Mononuclear cell (primary cell): ENCODE data around the gene SLC8A1. TPM values are rescaled to one million over a fixed set of nuclear protein-coding genes. Genes with fewer than 3 reads are reported as not detected.

Experiments
- H3K27me3 ChIP-seq: 2 replicates; pipeline ENCODE4 v1.6.0; 2011; ENCODE audit warnings: low read length, control low read depth; ENCODE audit not compliant: insufficient read depth
- H3K4me1 ChIP-seq: 2 replicates; pipeline ENCODE4 v1.5.1; 2011; ENCODE audit warnings: mild to moderate bottlenecking, low read length, control low read depth; ENCODE audit not compliant: insufficient read depth
- H3K4me3 ChIP-seq: 2 replicates; pipeline ENCODE4 v1.5.1; 2011; ENCODE audit warnings: mild to moderate bottlenecking, low read length, moderate library complexity
- H3K9me3 ChIP-seq: 2 replicates; pipeline ENCODE4 v1.5.1; 2011; ENCODE audit warnings: low read depth, mild to moderate bottlenecking, control low read depth, low read length
- total RNA-seq: library from RNA; depleted of rRNA; stranded (reverse); fragments of >200 nt; gene quantifications from one replicate; pipeline ENCODE4 v1.2.3, GENCODE V29; 2012

SLC8A1 gene
- total RNA-seq, 1 donor, result 51.2 TPM

DNA sequence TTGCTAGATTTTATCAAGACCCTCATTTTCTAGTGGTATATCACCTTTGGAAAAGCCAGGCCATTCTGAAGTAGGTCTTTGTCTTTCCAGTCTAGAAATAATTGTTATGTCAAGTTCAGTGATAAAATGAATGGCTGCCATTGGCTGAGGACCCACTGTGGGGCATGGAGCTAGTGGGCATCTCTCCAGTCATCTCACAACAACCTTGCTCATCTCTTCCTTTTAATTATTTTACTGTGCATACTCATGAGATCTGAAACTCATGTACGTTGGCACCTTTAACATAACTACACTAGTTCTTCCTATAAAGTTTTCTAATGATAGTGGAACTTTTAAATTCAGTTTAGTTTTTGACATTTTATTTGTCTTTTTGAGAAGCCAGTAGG, 240.9 kb downstream of the SLC8A1 start:
- H3K4me3 ChIP-seq, result no peak overlapping the region
- no peaks in the 10 kb centered on the region for H3K4me1 ChIP-seq

DNA sequence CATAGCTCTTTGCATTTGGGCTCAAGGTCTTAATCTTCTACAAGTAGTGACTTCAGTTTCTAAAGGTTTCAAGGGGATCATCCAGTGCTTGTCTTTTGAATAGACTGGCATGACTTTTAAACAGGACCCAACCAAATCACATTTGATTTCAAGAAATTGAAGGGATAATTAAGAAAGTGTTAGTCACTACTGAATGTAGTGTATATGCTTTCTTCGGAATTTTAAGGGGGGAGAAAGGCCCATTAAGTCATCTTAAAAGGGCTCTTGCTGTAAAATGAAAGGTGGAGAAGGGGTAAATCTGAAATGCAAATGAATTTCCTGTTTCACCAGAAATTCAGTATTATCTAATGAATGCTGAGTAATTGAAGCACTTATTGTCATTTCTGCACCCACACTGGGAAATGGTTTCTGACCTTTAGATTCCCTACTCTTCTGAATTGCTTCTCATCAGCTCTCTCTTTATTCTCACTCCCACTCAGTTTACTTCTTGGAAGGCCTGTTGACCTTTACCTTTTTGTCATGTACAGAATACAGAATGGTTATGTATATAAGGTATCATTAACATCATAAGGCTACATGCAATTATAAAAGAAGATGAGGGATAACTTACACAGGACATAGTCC, 241.4 kb downstream of the SLC8A1 start:
- H3K4me1 ChIP-seq, result no peaks in the 10 kb centered on the region
- no peaks in the 10 kb centered on the region for H3K27me3 ChIP-seq
- no peaks in the 10 kb centered on the region for H3K9me3 ChIP-seq
- no peak overlapping the region for H3K4me3 ChIP-seq

More for the DNA sequence above, 240.9 kb downstream of the SLC8A1 start:
- H3K9me3 ChIP-seq, result no peaks in the 10 kb centered on the region
- H3K27me3 ChIP-seq, result no peaks in the 10 kb centered on the region

DNA sequence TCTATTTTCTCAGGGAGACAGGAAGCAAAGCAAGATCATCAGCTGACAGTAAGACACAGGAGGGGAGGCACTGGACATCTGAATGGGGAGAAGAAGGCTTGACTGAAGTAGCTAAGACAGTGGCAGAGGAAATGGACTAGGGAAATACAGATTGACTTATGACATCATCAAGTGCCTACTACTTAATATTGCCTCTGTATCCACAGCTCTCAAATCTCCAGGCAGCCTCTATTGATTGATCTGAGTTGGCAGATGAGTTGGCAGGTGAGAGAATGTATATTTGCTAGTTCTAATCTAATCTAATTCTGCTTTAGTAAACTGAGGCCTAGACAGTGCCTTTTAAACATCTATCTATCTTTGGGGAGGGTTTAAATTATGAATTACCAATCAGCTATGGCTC, 242.1 kb downstream of the SLC8A1 start:
- no peaks in the 10 kb centered on the region for H3K27me3 ChIP-seq
- H3K9me3 ChIP-seq, result no peaks in the 10 kb centered on the region
- H3K4me1 ChIP-seq, result no peaks in the 10 kb centered on the region

DNA sequence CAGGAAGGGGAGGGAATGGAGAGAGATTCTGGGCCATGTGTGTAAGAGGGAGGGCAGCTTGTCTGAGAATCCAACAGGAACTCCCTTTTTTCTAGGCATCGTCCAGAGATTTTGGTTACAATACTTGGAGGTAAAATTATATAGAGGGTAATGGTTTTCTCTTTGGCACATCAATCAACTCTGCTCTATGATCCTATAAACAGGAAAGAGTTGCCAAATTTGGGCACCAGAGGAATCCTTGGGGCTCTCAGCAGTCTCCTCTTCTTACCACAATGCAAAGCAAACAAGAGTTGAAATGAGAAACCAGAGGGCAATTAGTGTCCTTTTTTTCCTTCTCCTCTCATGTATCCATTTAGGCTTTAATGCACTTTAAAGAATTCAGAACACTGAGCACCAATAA, 243.4 kb downstream of the SLC8A1 start:
- Histone ChIP-seq H3K4me3 (no peak overlapping the region), H3K4me1 (no peaks in the 10 kb centered on the region), H3K9me3 (no peaks in the 10 kb centered on the region)

More for the DNA sequence above, 242.1 kb downstream of the SLC8A1 start:
- no peak overlapping the region for H3K4me3 ChIP-seq

DNA sequence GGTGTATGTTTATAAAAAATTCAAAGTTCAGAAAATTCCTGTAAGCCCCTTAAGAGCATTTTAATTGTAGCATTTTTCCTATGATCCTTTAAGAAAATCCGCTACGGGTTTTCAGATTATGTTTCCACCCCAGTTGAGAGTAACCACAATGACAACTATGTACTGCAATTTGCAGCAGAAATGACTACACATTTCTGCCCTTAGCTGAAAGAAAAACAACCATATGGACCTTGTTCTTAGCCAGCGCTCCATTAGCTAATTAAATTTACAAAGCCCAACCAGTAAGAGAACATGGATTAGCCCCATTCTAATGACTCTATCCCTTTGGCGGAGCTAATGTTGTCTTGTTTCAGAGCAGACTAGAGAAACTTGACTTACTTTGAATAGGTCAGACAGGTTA, 247.6 kb downstream of the SLC8A1 start:
- H3K27me3 ChIP-seq, result no peaks in the 10 kb centered on the region
- H3K4me1 ChIP-seq, result no peaks in the 10 kb centered on the region
- no peaks in the 10 kb centered on the region for H3K9me3 ChIP-seq
- H3K4me3 ChIP-seq, result no peak overlapping the region

More for the DNA sequence above, 243.4 kb downstream of the SLC8A1 start:
- H3K27me3 ChIP-seq, result no peaks in the 10 kb centered on the region

DNA sequence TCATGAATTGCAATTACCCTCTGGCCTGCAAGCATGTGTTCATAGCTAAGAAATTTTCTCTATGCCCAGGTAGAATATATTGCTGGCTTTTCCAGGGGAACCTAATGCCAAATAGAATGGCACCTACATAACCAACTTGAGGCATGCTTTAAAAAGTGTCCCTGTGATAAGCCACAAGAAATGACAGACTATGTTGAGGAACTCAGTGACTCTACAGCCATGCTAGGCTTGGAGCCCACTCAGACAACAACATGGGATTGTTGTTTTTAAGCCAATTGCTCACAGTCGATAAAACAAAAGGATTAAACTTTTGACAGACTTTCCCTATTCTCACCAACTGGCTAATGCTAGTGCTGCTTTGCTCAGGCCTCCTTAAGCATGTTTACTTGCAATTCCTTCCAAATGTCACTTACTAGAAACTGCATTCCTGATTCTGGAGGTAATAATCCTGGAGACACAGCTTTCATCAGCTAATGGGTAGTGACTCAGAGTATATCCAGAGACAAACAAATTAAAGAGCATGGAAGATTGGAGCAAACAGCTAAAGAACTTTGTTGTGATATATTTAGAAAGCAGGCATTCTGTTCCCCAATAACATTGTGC, 249.0 kb downstream of the SLC8A1 start:
- Histone ChIP-seq H3K4me1 (no peaks in the 10 kb centered on the region), H3K9me3 (no peaks in the 10 kb centered on the region), H3K4me3 (no peak overlapping the region), H3K27me3 (no peaks in the 10 kb centered on the region)

DNA sequence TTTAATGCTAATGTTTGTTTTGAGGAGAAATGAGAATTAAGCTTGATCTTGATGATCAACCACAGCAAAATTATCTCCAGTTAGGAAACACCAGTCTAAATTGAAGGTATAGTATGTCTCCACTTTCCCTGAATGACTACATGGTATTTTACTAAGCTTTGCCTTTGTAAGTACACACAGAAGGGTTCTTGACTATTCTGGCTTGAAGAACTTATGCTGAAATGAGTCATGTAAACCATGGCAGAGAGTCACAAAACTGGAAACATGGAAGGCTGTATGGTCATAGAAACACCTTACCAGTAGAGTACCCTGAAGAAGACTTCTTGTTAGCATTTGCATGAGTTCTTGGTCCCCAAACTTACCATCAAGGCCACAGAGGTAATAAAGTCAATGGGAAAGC, 250.5 kb downstream of the SLC8A1 start:
- no peak overlapping the region for H3K4me3 ChIP-seq
- H3K9me3 ChIP-seq, result no peaks in the 10 kb centered on the region
- H3K27me3 ChIP-seq, result no peaks in the 10 kb centered on the region
- H3K4me1 ChIP-seq, result no peaks in the 10 kb centered on the region

DNA sequence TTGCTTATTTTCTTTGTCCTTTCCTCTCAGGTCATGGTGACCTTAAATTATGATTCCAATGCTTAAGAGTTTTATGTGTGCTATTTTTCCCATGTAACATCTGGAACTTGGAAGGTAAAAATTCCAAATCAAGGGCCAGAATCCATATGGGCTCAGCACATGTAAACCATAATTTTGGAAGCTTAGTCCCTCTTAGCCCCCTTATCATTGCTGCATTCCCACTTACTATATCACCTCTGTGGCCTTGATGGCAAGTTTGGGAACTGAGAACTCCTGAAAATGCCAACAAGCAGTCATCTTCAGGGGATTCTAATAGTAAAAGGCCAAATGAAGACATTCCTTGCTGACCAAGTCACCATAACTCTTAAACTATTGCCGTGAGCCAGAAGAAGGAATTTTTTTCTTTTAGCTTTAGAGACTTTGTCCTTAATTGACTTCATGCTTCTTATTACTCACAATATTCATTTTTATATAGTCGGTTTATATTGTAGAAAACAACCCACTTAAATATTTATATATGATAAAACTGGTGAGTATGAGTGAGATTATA, 251.4 kb downstream of the SLC8A1 start:
- Histone ChIP-seq H3K4me3 (no peak overlapping the region), H3K4me1 (no peaks in the 10 kb centered on the region), H3K27me3 (no peaks in the 10 kb centered on the region), H3K9me3 (no peaks in the 10 kb centered on the region)

DNA sequence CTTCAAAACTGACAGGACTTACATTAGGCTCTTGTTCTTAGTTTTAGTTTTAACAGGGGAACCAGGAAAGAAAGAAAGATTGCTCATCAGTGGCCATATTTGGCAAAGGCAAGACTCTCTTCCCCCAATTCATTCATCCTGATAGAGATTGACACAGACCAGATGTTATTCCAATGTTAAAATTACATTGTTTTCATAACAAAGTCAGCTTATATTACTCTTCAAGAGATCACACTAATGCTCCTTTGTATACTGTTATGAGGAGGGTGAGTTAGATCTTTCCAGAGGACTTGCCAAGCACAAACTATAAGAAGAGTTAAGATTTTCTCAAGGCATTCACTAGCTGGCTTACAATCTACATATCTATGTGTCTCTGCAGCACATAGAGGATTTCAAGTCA, 252.1 kb downstream of the SLC8A1 start:
- H3K9me3 ChIP-seq, result no peaks in the 10 kb centered on the region
- H3K4me1 ChIP-seq, result no peaks in the 10 kb centered on the region
- H3K4me3 ChIP-seq, result no peak overlapping the region
- H3K27me3 ChIP-seq, result no peaks in the 10 kb centered on the region

DNA sequence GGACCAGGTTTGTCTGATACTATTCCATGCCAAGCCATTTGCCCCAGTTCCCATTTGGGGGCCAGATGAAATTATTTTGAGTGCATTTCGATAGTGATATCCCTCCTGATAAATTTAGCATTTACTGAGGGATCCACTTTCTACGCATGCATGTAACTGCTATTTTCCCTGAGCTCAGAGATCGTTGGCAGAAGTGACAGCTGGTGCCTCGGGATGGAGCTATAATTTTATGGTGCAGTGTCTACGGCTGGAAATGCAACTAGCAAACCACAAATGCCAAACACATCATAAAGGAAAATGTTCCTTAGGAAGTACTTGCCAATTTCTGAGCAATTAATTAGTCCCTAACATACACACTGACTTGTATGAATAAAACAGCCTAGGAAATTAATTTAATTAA, 254.8 kb downstream of the SLC8A1 start:
- no peaks in the 10 kb centered on the region for H3K9me3 ChIP-seq
- no peaks in the 10 kb centered on the region for H3K27me3 ChIP-seq
- no peak overlapping the region for H3K4me3 ChIP-seq
- H3K4me1 ChIP-seq, result no peaks in the 10 kb centered on the region

DNA sequence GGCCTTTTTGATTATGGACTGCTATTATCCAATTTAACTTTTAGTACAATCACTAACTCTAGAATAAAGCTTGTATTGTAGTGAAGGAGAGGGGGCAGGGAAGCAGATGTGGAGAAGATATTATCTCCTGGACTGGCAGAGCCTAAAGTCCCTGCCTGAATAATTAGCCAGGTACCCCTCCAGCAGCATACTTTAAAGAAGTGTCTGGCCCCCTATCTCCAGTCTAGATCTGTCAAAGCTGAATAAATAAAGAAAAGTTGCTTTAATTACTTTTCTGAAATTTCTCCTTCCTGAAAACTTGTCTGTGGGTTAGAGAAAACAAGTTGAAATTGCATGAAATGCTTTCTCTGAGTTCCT, 258.2 kb downstream of the SLC8A1 start:
- Histone ChIP-seq H3K4me3 (no peak overlapping the region), H3K9me3 (no peaks in the 10 kb centered on the region), H3K4me1 (no peaks in the 10 kb centered on the region), H3K27me3 (no peaks in the 10 kb centered on the region)

DNA sequence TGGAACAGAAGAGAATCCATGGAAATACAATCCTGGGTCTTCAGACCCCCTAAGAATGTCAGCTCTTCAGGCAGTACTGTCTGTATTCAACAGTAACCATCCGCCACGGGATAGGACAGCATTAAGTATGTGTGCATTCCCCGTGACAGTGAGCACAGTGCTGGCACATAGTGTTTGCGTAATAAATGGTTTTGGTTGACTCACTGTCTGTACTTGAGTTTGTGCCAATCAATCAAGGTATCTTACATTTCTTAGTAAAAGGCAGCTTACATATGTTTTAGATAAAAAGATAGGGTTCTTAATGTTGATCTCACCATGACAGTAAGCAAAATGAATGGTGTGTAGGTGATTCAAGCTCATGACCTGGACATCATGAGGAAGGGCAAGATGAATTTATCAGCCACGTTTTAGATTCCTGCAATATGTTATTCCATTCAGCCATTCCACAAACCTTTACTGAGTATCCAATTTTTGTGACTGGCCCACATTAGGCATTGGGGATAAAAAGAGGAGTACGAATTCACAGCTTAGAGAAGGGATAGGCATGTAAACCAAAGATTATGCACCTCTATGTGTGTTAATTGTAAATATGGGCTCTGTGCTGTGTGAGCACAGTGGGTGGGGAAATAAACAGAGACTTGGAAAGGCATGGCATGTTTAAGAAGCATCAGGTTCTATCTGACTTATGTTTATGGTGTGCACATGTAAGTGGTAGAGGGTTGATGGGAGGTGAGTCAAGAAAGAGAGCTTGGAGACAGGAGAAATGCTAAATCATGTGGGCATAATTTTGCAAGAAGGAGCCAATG, 258.8 kb downstream of the SLC8A1 start:
- H3K4me3 ChIP-seq, result no peak overlapping the region
- H3K9me3 ChIP-seq, result no peaks in the 10 kb centered on the region
- no peaks in the 10 kb centered on the region for H3K4me1 ChIP-seq
- H3K27me3 ChIP-seq, result no peaks in the 10 kb centered on the region

DNA sequence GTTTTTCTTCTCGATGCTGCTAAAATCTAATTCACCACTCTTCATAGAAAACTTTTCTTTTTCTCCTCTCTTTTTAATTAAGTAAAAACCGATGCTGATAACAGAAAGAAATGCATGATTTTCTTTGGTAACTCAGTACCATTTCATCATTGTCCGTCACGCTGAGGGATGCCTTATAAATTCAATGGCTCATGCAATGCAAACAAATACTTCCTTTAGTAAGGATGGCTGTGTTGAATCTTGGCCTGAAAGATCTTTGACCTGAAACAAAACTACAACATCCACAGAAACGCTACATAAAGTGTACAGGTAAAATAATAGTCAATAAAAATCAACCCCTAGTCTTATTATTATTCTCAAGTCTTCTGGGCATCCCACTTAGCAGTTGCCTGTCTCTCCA, 261.4 kb downstream of the SLC8A1 start:
- H3K4me1 ChIP-seq, result no peaks in the 10 kb centered on the region
- no peak overlapping the region for H3K4me3 ChIP-seq
- H3K9me3 ChIP-seq, result no peaks in the 10 kb centered on the region
- H3K27me3 ChIP-seq, result no peaks in the 10 kb centered on the region

DNA sequence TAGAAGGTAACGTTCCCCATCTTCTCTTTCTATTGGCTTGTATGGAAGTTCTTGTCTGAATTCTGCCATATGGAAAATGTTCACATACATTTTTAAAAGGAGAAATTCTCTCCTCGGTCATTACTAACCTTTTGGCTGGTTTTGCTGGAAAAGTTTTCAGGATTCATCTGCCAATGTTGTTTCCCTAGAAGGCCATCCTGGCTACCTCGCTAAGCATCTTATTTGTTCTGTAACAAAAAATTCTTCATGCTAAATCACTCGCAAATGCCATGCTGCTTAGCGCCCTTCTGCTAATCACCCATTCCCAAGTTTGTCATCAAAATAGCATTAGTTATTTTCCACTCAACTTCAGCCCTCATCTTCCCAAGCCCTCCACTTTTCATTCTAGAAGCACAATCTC, 262.0 kb downstream of the SLC8A1 start:
- Histone ChIP-seq H3K27me3 (no peaks in the 10 kb centered on the region), H3K9me3 (no peaks in the 10 kb centered on the region), H3K4me1 (no peaks in the 10 kb centered on the region), H3K4me3 (no peak overlapping the region)

DNA sequence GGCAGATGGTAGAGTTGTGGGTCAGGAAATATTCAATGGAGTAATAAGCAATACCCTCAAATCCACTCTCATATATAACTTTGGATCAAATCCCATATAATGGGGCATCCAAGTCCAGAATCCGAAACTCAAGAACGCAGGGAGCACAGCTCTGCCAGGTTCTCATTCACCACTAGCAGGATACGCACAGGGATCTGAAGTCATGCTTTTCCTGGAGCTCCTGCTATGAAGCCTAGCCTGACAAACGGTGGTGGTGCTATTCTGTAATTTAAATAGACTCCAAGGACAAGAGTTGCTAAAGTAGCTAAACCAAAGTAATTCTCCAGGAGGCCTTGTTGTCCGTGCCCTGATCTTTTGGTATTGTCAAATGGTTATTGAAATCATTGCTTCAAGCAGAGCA, 264.8 kb downstream of the SLC8A1 start:
- H3K27me3 ChIP-seq, result no peaks in the 10 kb centered on the region
- H3K4me1 ChIP-seq, result no peaks in the 10 kb centered on the region
- H3K9me3 ChIP-seq, result no peaks in the 10 kb centered on the region
- no peak overlapping the region for H3K4me3 ChIP-seq
